ENCODE data around the gene TSPAN9. TPM values are rescaled to one million over a fixed set of nuclear protein-coding genes. Genes with fewer than 3 reads are reported as not detected.

The TSPAN9 gene
- polyA plus RNA-seq, 1 experiment: 67.0 TPM

DNA sequence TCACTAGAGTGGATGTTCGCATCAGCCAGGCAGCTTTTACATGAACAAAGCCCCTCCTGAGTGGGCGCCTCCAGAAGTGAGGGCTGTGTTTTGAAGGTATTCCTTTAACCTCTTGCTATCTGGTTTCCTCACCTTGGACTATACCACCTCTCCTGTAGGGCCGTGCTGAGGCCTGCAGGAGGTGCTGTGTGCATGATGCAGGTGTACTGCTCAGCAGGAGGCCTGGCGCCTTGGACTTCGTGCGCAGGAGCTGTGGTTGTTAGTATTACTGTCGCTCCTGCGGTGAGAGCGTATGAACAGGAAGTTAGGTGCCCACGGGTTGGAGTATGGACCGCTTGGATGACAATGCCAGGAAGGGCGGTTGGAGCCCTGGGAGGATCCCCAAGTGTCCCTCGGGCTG, 130.7 kb downstream of the TSPAN9 start:
- no peak for DNase-seq (ENCODE audit: low read depth)
- ChIA-PET CTCF (interaction anchor here (1.2 to 2.0 kb wide), 3 partner anchors 11 to 15 kb away, joined by 4 to 5 read pairs (median 5); no protein-coding TSS in a partner anchor), POLR2A (no interaction called here)
- Histone ChIP-seq H3K27me3 (ENCODE audit: control insufficient read depth, insufficient read depth, low read length) (no peaks in the 10 kb centered on the region), H3K4me3 (ENCODE audit: low read depth, low read length) (no peak overlapping the region), H3K36me3 (ENCODE audit: control insufficient read depth, insufficient read depth, low read length) (no peaks in the 10 kb centered on the region)
- TF ChIP-seq, protein P1, sequence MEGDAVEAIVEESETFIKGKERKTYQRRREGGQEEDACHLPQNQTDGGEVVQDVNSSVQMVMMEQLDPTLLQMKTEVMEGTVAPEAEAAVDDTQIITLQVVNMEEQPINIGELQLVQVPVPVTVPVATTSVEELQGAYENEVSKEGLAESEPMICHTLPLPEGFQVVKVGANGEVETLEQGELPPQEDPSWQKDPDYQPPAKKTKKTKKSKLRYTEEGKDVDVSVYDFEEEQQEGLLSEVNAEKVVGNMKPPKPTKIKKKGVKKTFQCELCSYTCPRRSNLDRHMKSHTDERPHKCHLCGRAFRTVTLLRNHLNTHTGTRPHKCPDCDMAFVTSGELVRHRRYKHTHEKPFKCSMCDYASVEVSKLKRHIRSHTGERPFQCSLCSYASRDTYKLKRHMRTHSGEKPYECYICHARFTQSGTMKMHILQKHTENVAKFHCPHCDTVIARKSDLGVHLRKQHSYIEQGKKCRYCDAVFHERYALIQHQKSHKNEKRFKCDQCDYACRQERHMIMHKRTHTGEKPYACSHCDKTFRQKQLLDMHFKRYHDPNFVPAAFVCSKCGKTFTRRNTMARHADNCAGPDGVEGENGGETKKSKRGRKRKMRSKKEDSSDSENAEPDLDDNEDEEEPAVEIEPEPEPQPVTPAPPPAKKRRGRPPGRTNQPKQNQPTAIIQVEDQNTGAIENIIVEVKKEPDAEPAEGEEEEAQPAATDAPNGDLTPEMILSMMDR (IDR thresholded peaks at IDR 0.05; ENCODE audit: insufficient read depth, low read depth, low read length): no peak

DNA sequence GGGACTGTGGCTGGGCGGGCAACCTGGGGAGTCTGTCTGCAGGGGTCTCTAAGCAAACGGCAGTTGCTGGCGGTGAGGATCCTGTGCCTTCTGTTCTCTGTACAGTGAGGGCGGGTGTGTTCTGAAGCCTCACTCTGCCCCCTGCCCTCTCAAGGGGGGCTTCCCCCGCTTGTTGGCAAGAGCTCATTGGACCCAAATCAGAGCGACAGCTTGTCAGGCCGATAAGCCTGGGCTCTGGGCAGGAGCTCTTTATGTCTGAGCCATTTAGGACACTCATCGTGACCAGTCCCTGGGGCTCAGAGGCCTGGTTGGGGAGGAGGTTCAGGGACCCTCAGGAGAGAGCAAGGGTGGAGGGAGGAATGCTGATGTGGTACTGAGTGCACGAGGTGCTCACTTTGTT, 136.0 kb downstream of the TSPAN9 start:
- CTCF ChIA-PET: interaction anchor here (1.4 to 2.4 kb wide), 2 partner anchors 8 to 11 kb away, joined by 4 to 22 read pairs; no protein-coding TSS in a partner anchor
- POLR2A ChIA-PET: no interaction called here
- no peaks in the 10 kb centered on the region for H3K36me3 ChIP-seq (ENCODE audit: control insufficient read depth, insufficient read depth, low read length)
- no peak overlapping the region for H3K4me3 ChIP-seq (ENCODE audit: low read depth, low read length)
- H3K27me3 ChIP-seq (ENCODE audit: control insufficient read depth, insufficient read depth, low read length): no peaks in the 10 kb centered on the region
- no peak for DNase-seq (ENCODE audit: low read depth)
- TF ChIP-seq, protein P1 (IDR thresholded peaks at IDR 0.05; ENCODE audit: insufficient read depth, low read depth, low read length): no peak

DNA sequence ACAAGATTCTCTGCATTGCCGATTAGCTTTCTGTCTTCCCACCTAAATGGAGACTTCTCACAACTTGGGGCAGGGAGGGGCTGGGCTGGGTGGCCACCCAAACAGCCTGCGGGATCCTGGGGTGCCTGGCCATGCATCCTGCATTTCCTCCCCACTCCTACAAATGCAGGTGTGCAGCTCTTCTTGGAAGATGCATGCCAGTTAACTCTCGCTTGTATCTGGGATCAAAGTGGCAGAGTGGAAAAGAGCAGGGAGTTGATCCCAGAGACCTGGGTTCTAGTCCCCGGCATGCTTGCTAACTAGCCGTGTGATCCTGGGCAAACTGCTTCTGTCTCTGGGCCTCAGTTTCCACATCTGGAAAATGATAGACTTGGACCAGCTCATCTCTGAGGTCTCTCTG, 136.6 kb downstream of the TSPAN9 start:
- TF ChIP-seq, protein P1 (IDR thresholded peaks at IDR 0.05; ENCODE audit: insufficient read depth, low read depth, low read length): no peak
- ChIA-PET POLR2A (no interaction called here), CTCF (interaction anchor here (0.9 to 2.4 kb wide), 3 partner anchors 9 to 61 kb away, joined by 4 to 22 read pairs (median 4); no protein-coding TSS in a partner anchor)
- DNase-seq (ENCODE audit: low read depth): no peak
- Histone ChIP-seq H3K27me3 (ENCODE audit: control insufficient read depth, insufficient read depth, low read length) (no peaks in the 10 kb centered on the region), H3K4me3 (ENCODE audit: low read depth, low read length) (no peak overlapping the region), H3K36me3 (ENCODE audit: control insufficient read depth, insufficient read depth, low read length) (no peaks in the 10 kb centered on the region)

DNA sequence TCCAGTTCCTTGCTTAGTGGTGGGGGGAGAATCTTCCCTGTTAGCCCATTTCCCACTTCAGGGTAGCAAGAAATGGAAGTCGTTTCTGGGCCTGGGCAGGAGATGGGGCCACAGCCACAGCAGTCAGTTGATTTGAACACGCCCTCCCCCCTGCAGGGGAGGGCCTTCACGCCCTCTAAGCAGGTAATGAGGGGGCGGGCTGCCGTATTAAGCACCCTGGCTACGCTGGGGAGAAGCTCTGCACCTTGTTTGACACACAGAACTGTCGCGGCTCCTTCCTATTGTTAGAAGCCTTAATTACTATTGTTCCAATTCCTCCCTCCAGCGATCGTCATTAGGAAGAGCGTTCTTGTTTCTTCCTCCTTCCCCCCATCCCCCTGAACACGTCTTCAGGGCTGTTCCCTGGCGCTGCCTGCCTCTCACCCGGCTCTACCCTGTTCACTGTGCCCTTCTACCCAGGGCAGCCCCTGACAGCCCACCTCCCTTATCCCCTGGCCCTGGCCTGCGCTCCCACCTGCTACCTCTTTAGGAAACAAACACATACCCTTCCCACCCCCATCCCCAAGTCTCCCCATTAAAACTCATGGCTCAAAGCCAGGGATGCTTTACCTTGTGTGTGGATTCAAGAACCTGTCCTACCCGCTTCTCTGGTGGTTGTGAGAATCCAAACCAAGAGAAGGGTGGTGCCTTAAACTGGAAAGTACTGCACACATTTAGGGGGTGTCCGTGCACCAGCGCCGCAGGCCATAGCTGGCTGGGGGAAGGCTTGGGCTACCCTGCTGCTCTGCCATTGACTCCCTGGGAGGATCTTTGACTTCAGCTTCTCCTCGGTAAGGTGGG, 137.6 kb downstream of the TSPAN9 start:
- TF ChIP-seq, protein P1 (IDR thresholded peaks at IDR 0.05; ENCODE audit: insufficient read depth, low read depth, low read length): no peak
- POLR2A ChIA-PET: no interaction called here

DNA sequence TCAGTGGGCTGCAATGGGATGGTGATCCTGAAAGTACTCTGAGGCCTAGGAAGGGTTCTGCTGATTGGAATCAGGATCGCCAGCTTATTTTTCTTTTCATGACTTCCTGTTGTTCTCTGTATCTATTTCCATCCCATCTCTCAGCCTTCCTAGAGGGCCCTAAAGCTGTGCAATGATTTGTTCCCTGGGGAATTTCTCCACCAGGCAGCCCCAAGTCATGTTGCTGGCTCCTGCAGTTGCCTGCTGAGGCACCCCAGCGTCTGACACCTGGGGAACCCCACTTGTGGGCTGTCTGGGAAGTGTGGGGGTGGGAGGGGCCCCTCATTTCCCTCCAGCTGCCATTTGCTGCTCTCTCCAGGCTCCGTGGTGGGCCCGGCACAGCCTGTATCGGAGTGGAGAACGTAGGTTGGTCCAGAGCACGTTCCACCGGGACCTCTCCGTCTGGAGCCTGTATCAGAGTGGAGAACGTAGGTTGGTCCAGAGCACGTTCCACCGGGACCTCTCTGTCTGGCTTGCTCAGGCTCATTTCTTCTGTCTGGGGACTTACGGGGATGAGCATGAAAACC, 138.3 kb downstream of the TSPAN9 start:
- Histone ChIP-seq H3K27me3 (ENCODE audit: control insufficient read depth, insufficient read depth, low read length) (no peaks in the 10 kb centered on the region), H3K36me3 (ENCODE audit: control insufficient read depth, insufficient read depth, low read length) (no peaks in the 10 kb centered on the region), H3K4me3 (ENCODE audit: low read depth, low read length) (no peak overlapping the region)
- ChIA-PET POLR2A (no interaction called here), CTCF (interaction anchor here (4.8 kb wide), 1 partner anchor 13 kb away, joined by 41 read pairs; no protein-coding TSS in a partner anchor)
- DNase-seq (ENCODE audit: low read depth): no peak
- TF ChIP-seq, protein P1 (IDR thresholded peaks at IDR 0.05; ENCODE audit: insufficient read depth, low read depth, low read length): no peak

More for the DNA sequence above, 137.6 kb downstream of the TSPAN9 start:
- H3K36me3 ChIP-seq (ENCODE audit: control insufficient read depth, insufficient read depth, low read length): no peaks in the 10 kb centered on the region
- no peak overlapping the region for H3K4me3 ChIP-seq (ENCODE audit: low read depth, low read length)
- CTCF ChIA-PET: interaction anchor here (0.9 to 4.8 kb wide), 3 partner anchors 12 to 60 kb away, joined by 4 to 41 read pairs (median 22); no protein-coding TSS in a partner anchor
- no peak for DNase-seq (ENCODE audit: low read depth)
- H3K27me3 ChIP-seq (ENCODE audit: control insufficient read depth, insufficient read depth, low read length): no peaks in the 10 kb centered on the region
